Measurements from ENCODE around the gene DIP2C.
A peak's percentile ranks its signal among the peaks of the same experiment; 100 is the strongest.
"Not testable (repeated sequence)": the region's sequence is repeated elsewhere in the genome, so short reads cannot be mapped to it uniquely, and the experiment has no call there.

Gene DIP2C

DNA sequence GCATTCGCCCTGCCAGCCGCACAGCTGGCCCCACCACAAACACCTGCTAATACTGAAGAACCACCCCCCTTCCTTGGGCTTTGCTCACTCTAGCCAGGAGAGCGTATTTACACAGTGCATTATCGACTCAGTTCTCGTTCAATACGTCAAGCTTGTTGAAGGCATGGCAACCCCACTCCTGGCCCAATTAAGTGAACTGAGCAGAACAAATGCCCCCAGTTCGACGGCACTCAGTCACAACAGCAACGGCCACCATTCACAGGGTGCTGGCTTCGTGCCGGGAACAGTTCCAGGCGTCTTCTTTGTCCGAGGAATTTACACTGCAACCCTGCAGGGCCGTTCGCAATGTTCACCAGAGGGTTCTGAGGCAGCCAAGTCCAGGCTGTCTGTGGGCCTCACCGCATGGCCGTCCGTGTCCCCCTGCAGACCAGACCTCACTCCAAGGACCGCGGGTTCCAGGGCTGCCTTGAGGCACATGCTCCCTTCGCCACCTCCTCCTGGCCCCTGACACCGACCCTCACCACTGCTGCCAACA is 175.3 kb downstream of the DIP2C start:
- Histone ChIP-seq H3K4me3 (replicated peaks; ENCODE audit: low read depth, low read length) (peak overlapping the region; percentile 51), H3K36me3 (ENCODE audit: control insufficient read depth, insufficient read depth, low read length) (no peaks in the 10 kb centered on the region), H3K27me3 (replicated peaks; ENCODE audit: control insufficient read depth, insufficient read depth, low read length) (no peaks in the 10 kb centered on the region)
- TF ChIP-seq, protein P1, sequence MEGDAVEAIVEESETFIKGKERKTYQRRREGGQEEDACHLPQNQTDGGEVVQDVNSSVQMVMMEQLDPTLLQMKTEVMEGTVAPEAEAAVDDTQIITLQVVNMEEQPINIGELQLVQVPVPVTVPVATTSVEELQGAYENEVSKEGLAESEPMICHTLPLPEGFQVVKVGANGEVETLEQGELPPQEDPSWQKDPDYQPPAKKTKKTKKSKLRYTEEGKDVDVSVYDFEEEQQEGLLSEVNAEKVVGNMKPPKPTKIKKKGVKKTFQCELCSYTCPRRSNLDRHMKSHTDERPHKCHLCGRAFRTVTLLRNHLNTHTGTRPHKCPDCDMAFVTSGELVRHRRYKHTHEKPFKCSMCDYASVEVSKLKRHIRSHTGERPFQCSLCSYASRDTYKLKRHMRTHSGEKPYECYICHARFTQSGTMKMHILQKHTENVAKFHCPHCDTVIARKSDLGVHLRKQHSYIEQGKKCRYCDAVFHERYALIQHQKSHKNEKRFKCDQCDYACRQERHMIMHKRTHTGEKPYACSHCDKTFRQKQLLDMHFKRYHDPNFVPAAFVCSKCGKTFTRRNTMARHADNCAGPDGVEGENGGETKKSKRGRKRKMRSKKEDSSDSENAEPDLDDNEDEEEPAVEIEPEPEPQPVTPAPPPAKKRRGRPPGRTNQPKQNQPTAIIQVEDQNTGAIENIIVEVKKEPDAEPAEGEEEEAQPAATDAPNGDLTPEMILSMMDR (IDR thresholded peaks at IDR 0.05; ENCODE audit: insufficient read depth, low read length, poor library complexity, severe bottlenecking), result no peak
- no peak for DNase-seq (ENCODE audit: extremely low read depth, insufficient read length)

DNA sequence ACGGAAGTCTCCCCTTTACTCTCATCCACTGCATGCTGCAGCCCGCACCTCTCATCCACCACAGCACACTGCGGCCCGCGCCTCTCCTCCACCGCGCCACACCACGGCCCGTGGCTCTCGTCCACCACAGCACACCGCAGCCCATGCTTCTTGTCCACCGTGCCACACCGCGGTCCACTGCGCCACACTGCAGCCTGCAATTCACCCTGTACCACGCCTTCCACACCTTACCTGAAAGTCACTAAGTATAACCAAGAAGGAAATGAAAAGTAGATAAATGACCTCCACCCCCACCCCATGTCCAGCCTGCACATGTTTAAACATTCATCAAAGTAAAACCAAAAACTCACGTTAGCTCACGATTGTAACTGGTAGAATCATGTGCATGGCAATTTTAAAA is 176.1 kb downstream of the DIP2C start:
- TF ChIP-seq, protein P1 (IDR thresholded peaks at IDR 0.05; ENCODE audit: insufficient read depth, low read length, poor library complexity, severe bottlenecking), result no peak
- Histone ChIP-seq H3K4me3 (replicated peaks; ENCODE audit: low read depth, low read length) (peak overlapping the region; percentile 51), H3K36me3 (ENCODE audit: control insufficient read depth, insufficient read depth, low read length) (no peaks in the 10 kb centered on the region), H3K27me3 (replicated peaks; ENCODE audit: control insufficient read depth, insufficient read depth, low read length) (no peaks in the 10 kb centered on the region)
- DNase-seq (ENCODE audit: extremely low read depth, insufficient read length), result peak; percentile 35

DNA sequence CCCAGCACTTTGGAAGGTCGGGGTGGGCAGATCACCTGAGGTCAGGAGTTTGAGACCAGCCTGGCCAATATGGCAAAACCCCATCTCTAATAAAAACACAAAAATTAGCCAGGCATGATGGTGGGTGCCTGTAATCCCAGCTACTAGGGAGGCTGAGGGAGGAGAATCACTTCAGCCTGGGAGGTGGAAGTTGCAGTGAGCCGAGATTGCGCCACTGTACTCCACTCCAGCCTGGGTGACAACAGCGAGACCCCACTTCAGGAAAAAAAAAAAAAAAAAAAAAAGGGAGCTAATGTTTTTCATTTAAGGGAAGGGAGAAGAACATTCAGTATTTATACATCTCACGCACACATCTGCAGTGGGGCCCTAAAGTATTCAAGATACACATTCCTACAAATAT is 176.8 kb downstream of the DIP2C start:
- not testable (repeated sequence) for DNase-seq (ENCODE audit: extremely low read depth, insufficient read length); H3K36me3 ChIP-seq (ENCODE audit: control insufficient read depth, insufficient read depth, low read length); H3K4me3 ChIP-seq (replicated peaks; ENCODE audit: low read depth, low read length); H3K27me3 ChIP-seq (replicated peaks; ENCODE audit: control insufficient read depth, insufficient read depth, low read length)

DNA sequence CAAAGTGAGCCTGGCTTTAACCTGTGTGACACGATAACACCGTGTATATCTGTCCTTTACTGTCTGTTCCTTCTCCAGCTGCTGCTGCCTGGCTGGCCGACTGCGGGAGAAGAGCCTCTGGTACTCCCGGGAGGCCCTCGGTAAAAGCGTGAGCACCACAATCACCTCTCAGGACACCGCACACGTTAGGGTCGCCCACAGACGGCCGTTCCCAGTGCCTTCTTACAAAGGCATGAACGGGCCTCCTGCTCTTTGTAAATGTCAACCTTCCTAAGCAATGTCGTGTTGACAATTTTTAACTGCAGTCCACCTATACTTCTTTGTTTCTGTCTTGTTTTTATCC is 177.6 kb downstream of the DIP2C start:
- TF ChIP-seq, protein P1 (IDR thresholded peaks at IDR 0.05; ENCODE audit: insufficient read depth, low read length, poor library complexity, severe bottlenecking), result no peak
- Histone ChIP-seq H3K4me3 (replicated peaks; ENCODE audit: low read depth, low read length) (no peak overlapping the region), H3K27me3 (replicated peaks; ENCODE audit: control insufficient read depth, insufficient read depth, low read length) (no peaks in the 10 kb centered on the region; the same call in 1 of the 2 replicates), H3K36me3 (ENCODE audit: control insufficient read depth, insufficient read depth, low read length) (no peaks in the 10 kb centered on the region)
- no peak for DNase-seq (ENCODE audit: extremely low read depth, insufficient read length)

DNA sequence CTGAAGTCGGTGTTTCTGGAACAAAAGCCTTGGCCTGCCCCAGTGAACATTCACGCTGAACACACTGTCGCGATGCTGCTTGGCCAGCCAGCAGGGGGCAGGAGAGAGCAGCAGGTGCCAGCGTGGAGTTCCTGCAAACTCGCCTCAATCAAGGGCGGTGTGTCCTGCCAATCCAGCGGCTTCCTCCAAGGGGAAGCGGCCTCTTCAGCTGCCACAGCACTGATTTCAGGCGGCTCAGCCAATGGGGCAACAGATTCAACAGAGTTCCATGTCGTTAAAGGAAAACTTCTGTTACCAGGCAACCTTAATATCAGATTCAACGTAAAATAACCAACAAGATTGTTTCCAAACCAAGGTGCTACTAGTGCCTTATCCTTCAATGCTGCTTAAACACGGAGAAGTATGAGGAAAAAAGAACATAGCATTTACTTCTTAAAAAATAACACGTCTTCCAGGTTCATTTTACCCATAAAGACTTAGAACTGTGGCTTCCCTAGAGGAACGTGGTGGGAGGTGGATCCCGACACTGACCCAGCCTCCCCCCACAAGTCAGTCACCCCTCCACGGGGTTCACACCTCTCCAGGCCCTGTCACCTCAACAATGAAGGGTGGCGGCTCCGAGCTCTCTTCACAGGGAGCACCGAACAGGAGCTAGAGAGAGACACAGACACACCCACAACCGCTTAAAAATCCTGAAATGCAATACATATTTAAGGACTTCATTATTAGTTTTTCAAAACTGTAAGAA is 178.2 kb downstream of the DIP2C start:
- Histone ChIP-seq H3K36me3 (ENCODE audit: control insufficient read depth, insufficient read depth, low read length) (no peaks in the 10 kb centered on the region), H3K27me3 (replicated peaks; ENCODE audit: control insufficient read depth, insufficient read depth, low read length) (no peaks in the 10 kb centered on the region; the same call in 1 of the 2 replicates), H3K4me3 (replicated peaks; ENCODE audit: low read depth, low read length) (no peak overlapping the region)
- TF ChIP-seq, protein P1 (IDR thresholded peaks at IDR 0.05; ENCODE audit: insufficient read depth, low read length, poor library complexity, severe bottlenecking), result peak; percentile 97
- DNase-seq (ENCODE audit: extremely low read depth, insufficient read length), result peak; percentile 50

DNA sequence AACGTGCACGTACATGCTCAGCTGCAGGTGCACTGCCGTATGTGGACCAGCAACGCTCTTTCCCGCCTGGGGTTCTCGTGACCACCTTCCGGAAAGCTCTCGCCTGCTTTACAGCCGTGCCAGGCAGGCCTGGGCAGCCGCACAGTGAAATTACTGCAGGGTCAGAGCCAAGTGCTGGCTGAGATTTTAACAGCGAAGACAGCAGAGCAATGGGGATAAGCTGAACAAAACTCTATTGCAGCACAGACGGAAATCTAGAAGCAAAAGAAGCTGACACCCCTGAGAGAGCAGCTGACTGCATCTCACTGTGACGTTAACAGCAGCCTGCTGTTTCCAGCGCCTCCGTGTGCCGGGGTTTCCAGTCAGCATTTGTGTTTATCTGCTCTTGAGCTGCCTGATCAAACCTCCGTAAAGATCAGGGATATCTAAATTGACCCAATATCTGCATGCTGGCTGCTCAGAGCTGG is 179.0 kb downstream of the DIP2C start:
- TF ChIP-seq, protein P1 (IDR thresholded peaks at IDR 0.05; ENCODE audit: insufficient read depth, low read length, poor library complexity, severe bottlenecking), result no peak
- Histone ChIP-seq H3K4me3 (replicated peaks; ENCODE audit: low read depth, low read length) (no peak overlapping the region), H3K27me3 (replicated peaks; ENCODE audit: control insufficient read depth, insufficient read depth, low read length) (no peaks in the 10 kb centered on the region; the same call in 1 of the 2 replicates), H3K36me3 (ENCODE audit: control insufficient read depth, insufficient read depth, low read length) (no peaks in the 10 kb centered on the region)
- no peak for DNase-seq (ENCODE audit: extremely low read depth, insufficient read length)
